RPMI7951 (cell line): Measurements from ENCODE around the gene SORCS1. TPM values are rescaled to one million over a fixed set of nuclear protein-coding genes. Genes with fewer than 3 reads are reported as not detected.

Source experiments
- DNase-seq: peaks from one replicate; pipeline ENCODE4 v3.0.0-alpha.2; 2012; ENCODE audit warnings: low read depth
- total RNA-seq: library from RNA; depleted of rRNA; stranded (reverse); fragments of >200 nt; shearing (Covaris generic); gene quantifications from 2 replicates; pipeline ENCODE4 v1.2.3, GENCODE V29; 2014

SORCS1 gene
- total RNA-seq, 1 experiment from 2014 or later, result under 0.01 TPM

- DNase-seq, result no peak
Measured at GRCh38 chr10:107104026-107104652, 60.4 kb downstream of the SORCS1 start.

- peak; percentile 5 for DNase-seq
Measured at GRCh38 chr10:107103174-107104025, 61.1 kb downstream of the SORCS1 start.

- DNase-seq, result no peak
Measured at GRCh38 chr10:107098326-107098725, 66.2 kb downstream of the SORCS1 start.

DNA sequence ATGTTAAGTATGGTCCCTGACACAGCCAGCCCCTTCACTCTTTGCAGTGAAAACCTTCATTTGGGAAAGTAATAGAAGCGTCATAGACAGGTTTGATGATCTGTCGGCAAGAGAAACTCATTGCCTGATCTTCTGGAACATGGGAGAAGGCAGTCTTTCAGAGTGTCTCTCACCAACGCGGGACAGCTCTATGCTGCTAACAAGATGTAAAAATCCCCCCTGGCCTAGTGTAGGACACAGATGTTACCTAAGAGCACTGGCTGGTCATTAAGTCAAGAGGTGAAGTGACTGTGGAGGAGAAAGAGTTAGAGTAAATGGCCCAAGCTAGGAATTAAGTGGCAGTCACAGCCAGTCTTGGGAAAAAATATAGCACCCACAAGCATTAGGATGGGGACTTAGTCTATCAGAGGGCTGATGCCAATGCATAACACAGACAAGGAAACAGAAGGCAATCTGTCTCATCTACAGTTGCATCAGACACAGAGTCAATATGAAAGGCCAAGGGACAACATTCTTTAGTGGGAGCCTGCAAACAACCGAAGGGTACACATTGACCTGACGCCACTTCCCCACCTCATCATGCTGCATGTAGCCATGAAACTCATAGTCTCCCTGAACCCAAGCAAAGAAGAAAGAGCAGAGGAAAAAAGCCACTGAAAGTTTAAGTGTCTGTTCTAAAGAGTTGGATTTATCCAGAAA lies 69.5 kb downstream of the SORCS1 start:
- DNase-seq, result no peak

DNA sequence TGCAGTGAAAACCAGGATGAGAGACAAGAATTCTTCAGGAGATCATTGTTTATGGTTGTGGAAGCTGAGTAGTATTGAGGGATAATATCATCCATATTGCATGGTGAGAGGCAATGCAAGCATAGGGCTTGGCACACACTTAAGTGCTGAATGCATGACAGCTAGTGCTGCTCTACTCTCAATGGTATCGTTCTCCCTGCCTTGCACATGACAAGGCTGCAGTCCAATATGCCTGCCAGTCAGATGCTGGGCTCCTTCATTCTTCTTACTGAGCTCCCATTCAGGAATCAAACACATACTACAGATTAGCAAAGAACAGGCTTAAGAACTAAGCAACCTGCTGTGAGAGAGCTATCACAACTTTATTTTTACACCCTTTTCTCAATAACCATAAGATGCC lies 72.2 kb downstream of the SORCS1 start:
- no peak for DNase-seq

GRCh38 chr10:107091126-107091525 lies 73.4 kb downstream of the SORCS1 start:
- no peak for DNase-seq

DNA sequence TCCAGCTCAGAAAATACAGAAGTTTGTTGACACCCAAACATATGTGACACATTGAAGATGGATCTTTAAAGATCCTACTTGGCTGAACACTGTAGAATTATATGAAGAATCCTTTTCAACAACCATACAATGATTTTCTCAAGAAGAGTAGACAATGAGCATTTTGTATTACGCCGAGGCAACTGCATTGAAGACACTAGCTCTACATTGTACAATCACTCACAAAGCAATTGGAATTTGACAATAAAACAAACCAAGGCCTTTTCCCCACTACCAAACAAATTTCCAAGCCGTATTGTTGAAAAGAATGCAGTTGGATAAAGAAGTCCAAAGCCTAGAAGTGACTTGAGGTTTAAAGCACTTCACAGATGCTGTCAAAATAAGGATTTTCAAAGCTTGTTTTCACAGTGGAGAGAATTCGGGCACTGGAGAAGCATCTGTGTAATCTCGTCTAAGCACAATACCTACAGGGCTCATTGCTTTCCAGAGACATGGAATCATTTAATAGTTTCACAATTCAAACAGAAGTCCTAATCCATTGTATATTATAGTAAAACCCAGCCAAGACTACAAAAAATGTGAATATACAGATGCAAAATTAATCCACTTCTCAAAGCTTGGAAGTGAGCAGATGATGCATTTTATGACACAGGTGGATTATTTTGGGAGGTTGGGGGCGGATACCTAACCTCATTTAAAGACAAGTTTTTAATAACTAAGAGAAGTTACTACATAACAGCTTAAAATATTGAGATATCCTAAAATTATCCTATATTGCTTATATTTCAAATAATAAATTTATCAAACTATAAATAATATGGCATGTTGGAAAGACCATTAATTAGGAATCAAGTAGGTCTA lies 78.6 kb downstream of the SORCS1 start:
- no peak for DNase-seq

DNA sequence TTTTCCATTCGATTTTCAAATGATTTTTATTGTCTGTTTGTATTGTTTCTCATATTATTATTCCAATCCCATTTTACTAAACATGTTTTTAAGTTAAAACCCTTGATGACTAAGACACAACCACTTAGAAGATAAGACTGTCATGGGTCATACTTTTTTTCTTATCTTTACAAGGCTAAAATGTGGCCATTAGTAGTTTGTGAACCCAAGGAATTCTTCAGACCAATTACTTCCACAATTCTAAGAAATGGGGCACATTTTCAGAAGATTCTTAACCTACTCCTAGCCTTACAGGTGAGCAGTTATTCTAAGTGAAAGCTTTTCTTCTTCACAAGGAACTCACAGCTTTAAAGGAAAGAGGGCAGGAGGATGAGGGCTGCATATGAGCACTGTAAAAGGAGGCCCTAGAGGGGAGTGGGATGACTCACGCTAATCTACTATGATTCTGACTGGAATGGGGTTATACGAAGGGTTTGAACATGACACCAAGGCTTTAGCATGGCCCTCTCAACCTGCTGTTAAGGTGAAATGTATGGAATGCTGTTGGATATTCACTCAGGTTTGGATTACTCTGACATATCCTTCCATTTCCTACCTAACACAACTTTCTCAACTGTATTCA lies 81.0 kb downstream of the SORCS1 start:
- no peak for DNase-seq

GRCh38 chr10:107081644-107082043 lies 82.9 kb downstream of the SORCS1 start:
- no peak for DNase-seq

GRCh38 chr10:107075117-107075516 lies 89.4 kb downstream of the SORCS1 start:
- DNase-seq, result no peak

DNA sequence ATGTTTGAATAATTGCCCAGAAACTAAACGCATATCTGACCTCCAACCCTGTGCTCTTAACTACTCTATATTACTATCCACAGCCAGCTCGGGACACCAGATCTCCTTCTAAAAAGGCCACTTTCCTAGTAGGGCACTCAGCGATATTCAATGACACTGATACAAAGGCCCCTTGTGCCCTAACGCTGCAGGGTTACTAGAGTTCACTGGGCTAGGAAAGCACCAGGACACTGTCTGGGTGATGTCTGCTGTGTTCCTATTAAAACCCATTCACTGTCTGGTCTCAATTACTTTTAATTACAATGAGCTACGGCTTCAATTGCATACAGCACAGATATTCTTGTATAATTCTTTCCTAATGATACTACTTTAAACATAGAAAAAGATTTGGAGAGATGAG lies 91.7 kb downstream of the SORCS1 start:
- no peak for DNase-seq

- DNase-seq, result no peak
Measured at GRCh38 chr10:107072028-107072427, 92.5 kb downstream of the SORCS1 start.

DNA sequence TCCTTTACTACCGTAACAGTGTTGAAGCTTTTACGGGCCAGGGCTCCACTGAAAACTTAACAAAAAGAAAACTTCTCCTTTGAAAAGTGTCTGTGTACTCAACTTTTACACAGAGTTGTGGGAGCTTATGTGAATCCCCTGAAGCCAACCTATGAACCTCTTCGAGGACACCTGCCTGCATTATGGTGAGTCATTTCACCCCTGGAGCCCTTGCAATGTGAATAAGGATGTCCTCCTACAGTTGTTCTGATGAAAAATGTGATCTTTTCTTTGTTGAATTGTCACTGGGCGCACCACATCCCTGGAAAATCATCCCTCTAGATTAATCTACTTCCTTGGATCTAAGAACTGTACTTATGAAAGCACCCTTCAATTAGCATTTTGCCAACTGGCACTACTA lies 93.2 kb downstream of the SORCS1 start:
- DNase-seq, result no peak

DNA sequence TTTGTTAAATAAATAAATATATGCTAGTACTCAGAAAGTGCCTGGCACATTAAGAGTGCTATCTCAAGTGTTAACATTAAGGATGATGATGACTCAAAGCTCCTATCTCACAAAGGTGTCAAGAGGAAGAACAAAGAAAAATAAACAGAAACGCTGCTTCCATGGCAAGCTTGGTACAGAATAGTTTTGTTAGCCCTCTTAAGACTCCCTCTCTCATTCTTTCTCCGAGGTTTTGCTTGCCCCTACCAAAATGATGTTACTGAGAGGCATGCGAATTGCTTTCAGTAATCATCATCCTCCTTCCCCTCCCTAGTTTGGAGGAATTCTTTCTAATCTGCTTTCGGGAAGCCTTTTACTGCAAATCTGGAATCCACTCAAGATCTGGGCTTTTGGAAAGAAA lies 96.7 kb downstream of the SORCS1 start:
- DNase-seq, result no peak

DNA sequence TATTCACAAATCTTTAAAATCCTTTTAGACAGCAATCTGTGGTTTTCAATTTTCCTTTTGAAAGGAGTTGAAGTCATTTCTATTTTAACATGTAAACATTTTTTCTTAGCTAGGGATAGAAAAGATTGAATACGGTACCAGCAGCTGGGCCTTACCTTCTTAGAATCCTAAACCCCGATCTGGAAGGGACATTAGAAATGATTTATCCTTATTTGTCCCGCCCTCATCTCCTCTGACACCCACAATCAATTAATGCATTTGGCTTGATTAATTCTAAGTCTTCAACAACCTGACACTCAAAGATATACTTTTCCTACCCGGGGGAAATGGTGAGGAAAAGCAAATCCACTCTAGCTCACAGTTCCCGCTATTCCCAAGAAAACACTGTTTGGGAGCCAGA lies 100.4 kb downstream of the SORCS1 start:
- no peak for DNase-seq

DNA sequence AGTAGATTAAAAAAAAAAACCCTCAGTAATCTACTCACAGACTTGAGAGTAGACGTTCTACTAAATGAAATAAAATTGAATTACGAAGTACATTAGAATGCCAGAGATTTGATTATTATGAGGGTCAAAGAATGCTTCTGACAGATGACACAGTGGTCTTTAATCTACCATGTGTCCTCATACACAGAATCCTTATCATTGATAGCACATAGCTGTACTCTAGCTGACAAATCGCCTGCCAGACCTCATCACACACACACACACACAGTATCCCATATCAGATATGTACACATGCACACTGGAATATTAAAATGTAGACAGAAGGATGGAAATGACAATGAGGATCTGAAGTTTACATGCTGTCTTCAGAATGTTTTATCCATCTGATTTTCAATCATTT lies 104.6 kb downstream of the SORCS1 start:
- no peak for DNase-seq

DNA sequence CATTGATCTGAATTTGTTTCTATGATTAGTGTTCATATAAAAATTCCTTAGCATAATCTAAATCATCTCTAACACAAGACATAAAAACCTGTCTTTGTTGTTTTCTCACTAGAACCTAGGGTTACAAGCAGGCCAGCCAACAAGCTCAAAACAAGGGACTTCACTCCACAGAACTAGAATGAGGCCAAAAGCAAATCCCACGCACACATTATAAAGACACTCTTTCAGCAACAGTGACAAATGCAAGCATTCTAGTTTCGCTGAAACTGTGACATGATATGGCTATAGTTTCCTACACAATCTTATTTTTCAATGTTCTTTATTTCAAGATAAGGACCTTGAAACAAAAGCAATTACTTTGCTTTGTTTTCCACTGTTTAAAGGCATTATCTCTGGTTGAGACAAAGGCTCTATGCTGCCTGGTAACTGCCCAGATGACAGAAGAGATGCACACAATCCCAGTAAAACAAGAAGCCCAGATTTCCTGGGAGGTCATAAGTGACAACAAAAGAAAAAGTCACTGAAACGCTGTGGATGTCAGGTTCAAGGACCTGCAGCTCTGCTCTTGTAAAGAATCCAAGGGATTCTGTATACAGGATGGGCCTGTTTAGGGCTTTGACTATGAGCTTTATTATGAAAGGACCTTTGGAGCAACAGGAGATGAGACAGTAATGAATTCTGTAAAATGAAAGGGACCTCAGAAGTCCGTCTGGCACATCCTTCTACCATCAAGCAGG lies 105.3 kb downstream of the SORCS1 start:
- no peak for DNase-seq

- no peak for DNase-seq
Measured at GRCh38 chr10:107058331-107058730, 106.2 kb downstream of the SORCS1 start.

GRCh38 chr10:107056182-107056581 lies 108.3 kb downstream of the SORCS1 start:
- no peak for DNase-seq

DNA sequence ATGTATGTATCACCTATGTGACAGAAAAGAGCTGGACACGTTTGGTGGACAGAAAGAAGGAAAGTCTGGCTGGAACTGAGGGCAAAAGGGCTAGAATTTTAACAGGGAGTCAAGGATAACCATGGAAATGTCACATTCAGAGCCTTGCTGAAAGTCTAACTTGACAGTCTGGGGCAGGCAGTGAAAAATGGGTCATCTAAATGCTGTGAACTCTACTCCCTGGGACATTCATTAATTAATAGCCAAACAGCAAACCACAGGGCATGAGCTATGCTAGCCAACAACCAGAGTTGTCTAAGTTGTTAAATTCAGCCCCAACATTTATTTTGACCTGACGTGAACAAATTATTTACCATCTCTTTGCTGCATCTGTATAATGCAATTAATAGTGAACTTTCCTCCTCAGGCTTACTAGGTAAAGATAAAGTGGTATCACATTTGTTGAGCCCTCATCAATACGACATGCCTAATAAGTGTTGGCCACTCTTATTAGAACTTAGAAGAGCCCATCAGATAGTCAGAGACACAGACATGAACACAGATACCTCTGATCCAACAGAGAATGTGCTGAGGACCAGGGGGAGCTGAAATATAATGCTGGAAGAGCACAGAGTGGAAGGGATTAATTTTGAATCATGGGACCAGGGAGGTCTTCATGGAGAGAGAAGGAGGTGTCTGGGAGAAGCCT lies 109.9 kb downstream of the SORCS1 start:
- DNase-seq, result no peak
